NCI-H345 (cell line): Measurements from ENCODE around the gene GDPD4.

Source experiments
- DNase-seq: peaks from one replicate; lab custom pipeline; 2025; lab: John Stamatoyannopoulos, UW

The GDPD4 gene

DNA sequence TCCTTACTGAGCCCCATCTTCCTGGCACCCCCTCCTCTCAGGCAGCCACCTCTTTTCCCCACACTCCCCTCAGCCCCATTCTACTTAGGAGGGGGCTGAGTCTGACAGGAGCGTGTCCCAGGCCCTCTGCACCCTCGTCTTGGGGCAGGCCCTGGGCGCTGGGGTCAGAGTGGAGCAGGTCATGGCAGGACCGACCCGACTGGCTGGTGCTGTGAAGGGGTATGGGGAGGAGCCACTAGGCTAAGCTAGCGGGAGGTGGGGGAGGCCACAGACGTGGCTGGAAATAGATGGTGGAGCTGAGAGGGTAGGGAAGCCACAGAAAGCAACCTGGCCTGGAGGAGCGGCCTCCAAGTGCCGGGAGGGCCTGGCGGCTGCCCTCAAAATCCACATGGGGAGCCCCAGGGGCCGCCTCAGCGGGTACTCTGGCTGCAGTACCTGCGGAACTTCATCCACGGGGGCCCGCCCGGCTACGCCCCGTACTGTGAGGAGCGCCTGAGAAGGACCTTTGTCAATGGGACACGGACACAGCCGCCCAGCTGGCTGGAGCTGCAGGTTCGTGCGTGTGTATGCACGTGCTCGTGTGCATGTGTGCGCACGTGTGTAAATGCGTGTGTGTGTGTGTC, 111.8 kb downstream of the GDPD4 start:
- no peak for DNase-seq

DNA sequence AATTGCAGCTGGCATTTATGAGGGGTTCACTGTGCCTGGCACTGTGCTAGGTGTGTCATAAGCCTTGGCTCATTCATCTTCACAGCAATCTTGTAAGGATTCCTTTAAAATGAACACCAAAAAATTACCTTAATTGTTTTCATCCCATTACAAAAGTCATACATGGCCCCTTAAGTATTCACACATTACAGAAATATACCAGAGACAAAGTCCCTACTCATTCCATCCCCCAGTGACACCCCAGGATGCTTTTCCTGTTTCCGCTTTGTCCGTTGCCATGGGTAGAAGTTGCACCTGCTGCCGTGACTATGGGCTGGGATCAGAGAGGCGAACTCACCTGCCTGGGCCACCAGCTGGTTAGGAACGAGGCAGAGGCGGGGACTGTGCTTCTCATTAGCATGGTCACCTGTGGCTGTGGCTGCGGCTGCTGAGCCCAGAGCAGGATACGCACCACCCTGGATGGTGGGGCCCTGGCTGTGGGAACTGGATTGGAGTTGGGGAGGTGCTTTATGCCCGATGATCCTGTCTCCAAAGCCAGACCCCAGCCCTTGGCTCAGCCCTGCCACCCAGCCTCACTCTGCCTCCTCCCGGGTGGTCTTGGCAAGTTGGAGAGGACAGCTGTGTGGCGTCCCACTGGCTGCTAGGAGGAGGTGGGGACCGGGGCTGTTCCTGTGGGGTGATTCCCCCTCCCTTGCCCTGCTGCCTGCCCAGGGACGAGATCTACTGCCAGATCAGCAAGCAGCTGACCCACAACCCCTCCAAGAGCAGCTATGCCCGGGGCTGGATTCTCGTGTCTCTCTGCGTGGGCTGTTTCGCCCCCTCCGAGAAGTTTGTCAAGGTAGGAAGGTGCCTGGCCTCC, 112.6 kb downstream of the GDPD4 start:
- DNase-seq: peak; percentile 78

DNA sequence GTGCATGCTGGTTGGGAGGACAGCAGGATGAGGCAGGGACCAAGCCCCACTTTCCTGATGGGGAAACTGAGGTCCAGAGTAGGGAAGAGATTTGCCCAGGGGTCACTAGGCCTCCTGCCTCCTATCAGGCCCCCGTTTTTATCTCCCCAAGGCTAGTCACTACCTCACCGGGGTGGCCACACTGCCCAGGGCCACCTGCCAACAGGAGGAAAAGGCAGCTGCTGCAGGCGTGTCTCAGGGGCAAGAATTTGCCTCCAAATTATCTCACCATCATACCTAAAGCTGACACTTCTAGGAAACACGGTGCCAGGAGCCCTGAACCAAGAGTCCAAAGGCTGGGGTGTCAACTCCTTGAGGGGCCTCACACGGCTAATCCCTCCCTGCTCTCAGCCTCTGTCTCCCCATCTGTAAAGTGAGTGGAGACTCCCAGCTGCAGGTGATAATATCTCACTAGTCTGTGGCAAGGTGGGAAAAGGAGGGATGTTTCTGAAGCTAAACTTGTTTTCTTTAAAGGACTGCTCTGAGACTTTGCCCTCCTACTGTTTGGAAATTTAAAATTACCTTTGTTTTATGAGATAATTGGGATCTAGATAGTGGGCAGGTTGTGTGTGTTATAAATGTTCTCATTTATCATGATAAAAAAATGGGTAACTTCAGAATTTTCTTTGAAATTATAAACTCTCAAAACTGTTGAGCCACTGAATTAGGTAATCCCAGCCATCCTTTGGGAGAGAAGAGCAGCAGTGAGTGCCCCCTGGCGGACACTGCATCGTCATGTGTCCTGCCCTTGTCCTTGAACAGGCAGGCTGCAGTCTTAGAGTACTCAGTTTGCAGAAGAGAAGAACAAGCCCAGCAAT, 113.5 kb downstream of the GDPD4 start:
- DNase-seq: peak; percentile 69

DNA sequence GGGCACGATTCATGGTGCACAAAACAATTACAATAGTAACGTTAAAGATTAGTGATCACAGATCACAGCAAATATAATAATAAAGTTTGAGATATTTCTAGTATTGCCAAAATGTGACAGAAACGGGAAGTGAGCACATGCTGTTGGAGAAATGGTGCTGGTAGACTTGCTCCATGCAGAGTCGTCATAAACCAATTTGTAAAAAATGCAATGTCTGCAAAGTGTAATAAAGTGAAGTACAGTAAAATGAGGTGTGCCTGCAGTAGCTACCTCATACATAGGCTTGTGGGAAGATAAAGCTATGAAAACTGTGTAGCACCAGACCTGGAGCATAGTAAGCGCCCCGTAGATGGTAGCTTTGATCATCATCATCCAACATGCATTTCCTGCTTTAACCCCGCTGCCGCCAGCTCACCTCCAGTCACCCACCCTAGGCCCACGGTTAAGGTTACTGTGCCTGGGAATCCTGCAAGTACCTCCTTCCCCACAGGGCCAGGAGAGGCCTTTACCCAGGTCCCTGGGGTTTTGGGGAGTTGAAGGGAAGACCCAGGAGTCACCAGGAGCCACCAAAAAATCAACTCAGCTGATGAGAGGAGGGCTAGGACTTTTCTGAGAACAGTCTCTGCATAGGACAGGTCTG, 114.3 kb downstream of the GDPD4 start:
- no peak for DNase-seq

- DNase-seq: no peak
Measured at GRCh38 chr11:77186302-77186701, 115.2 kb downstream of the GDPD4 start.

- no peak for DNase-seq
Measured at GRCh38 chr11:77184136-77184860, 117.2 kb downstream of the GDPD4 start.

DNA sequence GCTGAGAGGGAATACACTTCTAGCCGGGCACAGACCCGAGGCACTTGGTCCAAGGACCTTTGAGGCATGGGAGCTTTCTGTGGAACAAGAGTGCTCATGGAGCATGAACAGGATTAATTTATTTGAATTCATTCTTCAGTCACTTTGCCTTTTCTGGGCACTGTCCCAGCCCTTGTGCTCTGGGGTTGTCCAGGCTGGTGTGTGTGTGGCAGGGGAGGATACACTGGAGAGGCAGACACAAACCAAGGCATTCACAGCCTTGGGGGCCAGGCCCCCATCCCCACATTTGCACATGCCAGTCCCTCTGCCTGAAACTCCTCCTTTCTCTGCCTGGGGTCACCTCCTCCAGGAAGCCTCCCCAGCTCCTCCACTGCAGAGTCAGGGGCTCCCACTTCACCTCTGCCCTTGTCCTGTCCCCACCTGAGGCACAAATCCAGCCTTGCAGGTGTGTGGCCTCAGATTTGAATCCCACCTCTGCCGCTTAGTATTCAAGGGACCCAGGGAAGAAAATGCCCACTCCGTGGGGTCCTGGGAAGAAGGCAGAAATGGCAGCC, 118.0 kb downstream of the GDPD4 start:
- DNase-seq: no peak

- no peak for DNase-seq
Measured at GRCh38 chr11:77182542-77183430, 118.7 kb downstream of the GDPD4 start.

- no peak for DNase-seq
Measured at GRCh38 chr11:77181799-77182541, 119.5 kb downstream of the GDPD4 start.

DNA sequence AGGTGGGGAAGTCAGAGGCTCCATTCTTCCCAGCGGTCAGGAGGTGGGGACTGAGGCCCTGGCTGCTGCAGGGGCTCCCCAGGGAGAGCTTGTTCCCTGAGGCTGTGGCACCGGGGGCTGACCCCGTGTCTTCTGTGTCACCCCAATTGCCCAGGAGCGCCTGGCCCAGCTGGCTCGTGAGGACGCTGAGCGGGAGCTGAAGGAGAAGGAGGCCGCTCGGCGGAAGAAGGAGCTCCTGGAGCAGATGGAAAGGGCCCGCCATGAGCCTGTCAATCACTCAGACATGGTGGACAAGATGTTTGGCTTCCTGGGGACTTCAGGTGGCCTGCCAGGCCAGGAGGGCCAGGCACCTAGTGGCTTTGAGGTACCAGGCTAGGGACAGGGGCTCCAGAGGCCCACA, 120.3 kb downstream of the GDPD4 start:
- DNase-seq: no peak

DNA sequence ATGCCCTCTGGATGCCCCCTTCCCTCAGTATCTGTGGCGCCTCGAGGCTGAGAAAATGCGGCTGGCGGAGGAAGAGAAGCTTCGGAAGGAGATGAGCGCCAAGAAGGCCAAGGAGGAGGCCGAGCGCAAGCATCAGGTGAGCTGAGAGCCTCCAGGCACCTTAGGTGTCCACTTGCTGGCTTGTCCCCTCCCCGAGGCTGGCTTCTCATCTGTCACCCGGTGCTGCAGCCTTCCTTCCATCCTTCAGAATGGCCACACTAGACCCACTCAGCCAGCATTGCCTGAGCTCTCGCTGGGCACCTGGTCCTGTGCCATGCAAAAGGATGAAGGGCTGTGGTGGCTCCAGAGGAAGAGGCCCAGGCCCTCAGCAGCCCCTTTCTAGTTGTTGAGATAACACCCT, 121.1 kb downstream of the GDPD4 start:
- no peak for DNase-seq

DNA sequence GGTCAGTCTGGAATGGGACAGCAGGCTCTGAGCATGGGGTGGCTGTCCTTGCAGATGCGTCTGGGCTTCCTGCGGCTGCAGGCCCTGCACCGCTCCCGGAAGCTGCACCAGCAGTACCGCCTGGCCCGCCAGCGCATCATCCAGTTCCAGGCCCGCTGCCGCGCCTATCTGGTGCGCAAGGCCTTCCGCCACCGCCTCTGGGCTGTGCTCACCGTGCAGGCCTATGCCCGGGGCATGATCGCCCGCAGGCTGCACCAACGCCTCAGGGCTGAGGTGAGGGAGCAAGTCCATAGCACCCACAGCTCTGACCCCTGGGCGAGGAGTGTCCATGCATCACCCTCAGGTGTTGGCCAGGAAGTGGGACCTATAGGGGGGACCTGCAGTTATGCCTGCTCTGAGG, 121.8 kb downstream of the GDPD4 start:
- DNase-seq: no peak

DNA sequence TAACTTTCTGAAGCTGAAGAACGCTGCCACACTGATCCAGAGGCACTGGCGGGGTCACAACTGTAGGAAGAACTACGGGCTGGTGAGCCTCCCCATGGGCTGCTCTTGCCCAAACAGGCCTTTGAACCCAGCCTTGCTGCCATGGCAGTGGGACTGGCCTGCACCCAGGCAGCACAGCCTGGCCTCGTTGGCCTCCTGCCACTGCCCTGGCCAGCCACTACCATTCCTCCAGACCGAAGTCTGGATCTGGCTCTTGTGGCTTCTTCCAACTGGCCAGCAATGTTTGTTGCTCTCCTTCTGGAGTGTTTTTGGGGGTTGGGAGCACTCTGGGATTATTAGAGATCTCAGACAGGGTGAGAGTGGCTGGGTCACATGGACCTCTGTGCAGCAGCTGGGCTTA, 122.4 kb downstream of the GDPD4 start:
- no peak for DNase-seq

- no peak for DNase-seq
Measured at GRCh38 chr11:77178150-77178549, 123.3 kb downstream of the GDPD4 start.

GRCh38 chr11:77176996-77177395, 124.5 kb downstream of the GDPD4 start:
- no peak for DNase-seq

DNA sequence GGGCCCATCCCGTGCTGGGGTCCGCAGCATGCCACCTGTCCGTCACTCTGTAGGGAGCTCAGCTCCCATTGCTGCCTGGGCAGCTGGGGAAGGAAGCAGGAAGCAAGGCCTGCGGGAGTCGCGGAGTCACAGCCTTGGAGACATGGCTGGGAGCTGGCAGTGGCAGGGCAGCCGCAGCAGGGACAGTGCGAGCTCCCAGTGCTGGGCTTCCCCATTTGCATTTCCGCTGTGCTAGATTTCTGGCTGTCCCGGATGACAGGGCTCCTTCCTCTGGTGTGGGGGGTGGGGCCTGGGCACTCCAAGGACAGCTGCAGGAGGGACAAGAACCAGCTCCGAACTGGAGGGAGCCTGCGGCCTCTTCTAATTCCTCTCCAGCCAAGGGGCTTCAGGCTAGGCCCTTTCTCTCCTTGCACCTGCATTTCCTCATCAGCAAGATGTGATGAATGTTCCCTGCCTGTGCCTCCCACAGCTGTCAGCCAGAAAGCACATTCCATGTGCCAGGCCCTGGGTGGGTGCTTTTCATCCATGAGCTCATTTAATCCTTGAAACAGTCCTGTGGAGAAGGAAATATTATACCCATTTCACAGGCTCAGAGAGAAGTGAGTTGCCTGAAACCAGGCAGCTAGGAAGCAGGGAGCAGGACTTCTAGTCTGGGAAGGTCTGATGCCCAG, 125.5 kb downstream of the GDPD4 start:
- no peak for DNase-seq

DNA sequence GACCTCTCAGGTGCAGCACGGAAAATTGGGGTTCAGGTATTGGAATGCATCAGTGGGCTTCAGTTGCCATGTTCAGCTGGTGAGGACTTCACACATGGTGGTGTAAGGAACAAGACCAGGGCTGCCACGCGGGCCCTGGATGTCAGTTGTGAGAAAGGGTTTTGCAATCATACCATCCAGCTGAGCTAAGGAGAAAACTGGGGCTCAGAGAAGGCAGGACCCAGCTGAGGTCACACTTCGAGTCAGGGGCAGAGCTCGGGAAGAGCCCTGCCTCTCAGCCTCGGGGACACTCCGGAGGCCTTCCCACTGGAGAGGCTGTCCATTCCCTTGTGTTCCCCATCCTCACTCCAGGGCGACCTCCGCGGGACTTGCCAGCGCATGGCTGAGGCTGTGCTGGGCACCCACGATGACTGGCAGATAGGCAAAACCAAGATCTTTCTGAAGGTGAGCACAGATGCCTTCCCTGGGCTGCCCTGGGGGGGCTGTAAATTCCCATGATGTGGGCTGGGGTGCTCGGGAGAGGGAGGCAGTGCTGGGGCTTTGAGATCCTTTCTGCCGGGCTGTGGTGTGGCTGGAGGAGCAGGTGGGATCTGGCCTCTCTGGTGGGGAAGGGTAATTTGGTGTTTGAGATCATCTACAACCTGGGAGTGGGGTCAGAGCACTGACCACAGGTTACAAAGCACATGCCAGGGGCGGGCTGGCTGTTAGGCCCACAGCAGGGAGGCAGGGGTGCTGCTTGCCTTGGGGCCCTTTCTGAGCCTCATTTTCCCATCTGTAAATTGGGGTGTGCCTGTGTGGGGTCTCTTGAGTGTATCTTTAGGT, 126.3 kb downstream of the GDPD4 start:
- no peak for DNase-seq

- DNase-seq: no peak
Measured at GRCh38 chr11:77174559-77174958, 126.9 kb downstream of the GDPD4 start.
